DMS 273 treated with DMSO at 0.1 percent for 48 hours (cell line): Measurements from ENCODE around the gene ADIPOQ.
"Not testable (repeated sequence)": the region's sequence is repeated elsewhere in the genome, so short reads cannot be mapped to it uniquely, and the experiment has no call there.

ENCODE experiments used
- DNase-seq: peaks from one replicate; lab custom pipeline; 2025; lab: John Stamatoyannopoulos, UW

ADIPOQ gene

DNA sequence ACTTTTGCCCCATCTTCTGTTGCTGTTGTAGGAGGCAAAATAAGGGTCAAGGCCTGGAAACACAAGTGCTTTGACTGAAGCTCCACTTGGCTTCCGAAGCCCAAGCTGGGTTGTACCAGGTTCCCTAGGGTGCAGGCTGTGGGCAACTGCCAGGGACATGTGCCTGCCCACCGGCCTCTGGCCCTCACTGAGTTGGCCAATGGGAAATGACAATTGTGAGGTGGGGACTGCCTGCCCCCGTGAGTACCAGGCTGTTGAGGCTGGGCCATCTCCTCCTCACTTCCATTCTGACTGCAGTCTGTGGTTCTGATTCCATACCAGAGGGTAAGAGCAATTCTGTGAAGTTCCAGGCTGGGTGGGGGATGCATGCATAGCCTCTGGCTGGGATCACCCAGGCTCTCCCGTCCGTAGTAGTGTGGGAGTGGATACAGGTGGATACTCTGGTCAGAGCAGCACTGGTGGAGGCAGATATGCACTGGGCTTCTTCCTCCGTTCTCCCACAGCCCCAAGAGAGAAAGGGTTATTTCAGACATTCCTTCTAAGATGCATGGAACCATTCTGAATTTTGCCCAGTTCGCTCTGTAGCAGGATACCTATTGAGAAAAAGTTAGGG is at the start of gene ADIPOQ:
Gene ADIPOQ, plus strand, starts transcription at position 285 of the 613 bp plus-strand sequence. CDS start 10,349 bp downstream, outside the sequence.
- DNase-seq, result no peak

DNA sequence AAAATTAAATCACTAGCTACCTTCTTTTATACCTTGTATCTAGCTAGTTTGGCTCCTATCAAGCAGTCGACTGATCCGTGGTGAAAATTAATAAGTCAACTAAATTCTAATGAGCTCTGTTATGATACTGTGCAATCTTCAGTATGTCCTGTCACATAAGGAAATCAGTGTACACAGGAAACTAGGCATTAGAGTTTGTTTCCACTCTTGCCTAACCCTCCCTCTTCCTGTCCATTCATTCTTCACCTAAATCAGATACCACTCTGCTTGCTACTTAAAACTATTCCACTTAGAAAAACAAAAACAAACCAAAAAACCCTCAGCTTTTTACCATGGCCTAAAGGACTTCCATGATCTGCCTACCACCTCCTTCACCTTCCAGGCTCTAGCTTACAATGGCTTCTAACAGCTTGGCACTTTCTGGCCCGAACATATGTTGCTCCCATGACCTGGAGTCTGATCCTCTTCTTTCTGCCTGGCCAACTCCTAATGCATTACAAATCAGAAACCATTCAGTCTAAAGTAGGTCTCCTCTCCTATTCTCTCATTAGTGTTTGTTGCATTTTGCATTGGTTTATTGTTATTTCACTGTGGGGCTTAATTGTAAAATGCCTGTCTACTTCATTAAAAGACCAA is 44.2 kb upstream of the ADIPOQ start:
- DNase-seq, result no peak

DNA sequence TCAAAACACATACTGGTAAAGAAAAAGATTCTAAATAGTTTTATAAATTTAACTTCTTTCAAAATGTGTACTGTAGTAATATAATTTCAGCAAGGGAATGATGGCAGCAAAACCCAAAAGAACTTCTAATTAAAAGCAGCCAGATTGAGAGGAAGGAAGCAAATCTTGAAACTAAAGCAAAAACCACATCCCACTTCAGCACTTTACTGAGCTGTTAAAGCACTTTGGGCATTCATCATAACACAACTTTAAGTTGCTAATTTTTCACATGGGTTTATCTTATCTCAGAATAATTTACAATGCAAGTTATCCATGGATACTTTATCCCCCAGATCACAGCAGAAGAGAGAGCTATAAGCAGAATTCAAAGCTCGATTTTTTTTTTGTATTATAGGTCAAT is 42.2 kb upstream of the ADIPOQ start:
- DNase-seq, result no peak

GRCh38 chr3:186802701-186803100 is 39.8 kb upstream of the ADIPOQ start:
- DNase-seq, result no peak

GRCh38 chr3:186803447-186803846 is 39.1 kb upstream of the ADIPOQ start:
- not testable (repeated sequence) for DNase-seq

- peak; percentile 74 for DNase-seq
Observed at GRCh38 chr3:186806089-186807055, 36.1 kb upstream of the ADIPOQ start, which contains the start of gene RFC4. Gene RFC4, minus strand, starts transcription at chr3:186806482. Its CDS starts 1,769 bp downstream, at chr3:186804713.

GRCh38 chr3:186807231-186807630 is 35.3 kb upstream of the ADIPOQ start:
- DNase-seq, result no peak

GRCh38 chr3:186810336-186810996 is 32.0 kb upstream of the ADIPOQ start:
- DNase-seq, result no peak

DNA sequence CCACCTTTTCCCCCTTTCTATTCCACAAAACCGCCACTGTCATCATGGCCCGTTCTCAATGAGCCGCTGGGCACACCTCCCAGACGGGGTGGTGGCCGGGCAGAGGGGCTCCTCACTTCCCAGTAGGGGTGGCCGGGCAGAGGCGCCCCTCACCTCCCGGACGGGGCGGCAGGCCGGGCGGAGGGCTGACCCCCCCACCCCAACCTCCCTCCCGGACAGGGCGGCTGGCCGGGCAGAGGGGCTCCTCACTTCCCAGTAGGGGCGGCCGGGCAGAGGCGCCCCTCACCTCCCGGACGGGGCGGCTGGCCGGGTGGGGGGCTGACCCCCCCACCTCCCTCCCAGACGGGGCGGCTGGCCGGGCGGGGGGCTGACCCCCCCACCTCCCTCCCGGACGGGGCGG is 31.2 kb upstream of the ADIPOQ start:
- not testable (repeated sequence) for DNase-seq

- DNase-seq, result no peak
Observed at GRCh38 chr3:186814100-186814499, 28.4 kb upstream of the ADIPOQ start.

- DNase-seq, result no peak
Observed at GRCh38 chr3:186815435-186815834, 27.1 kb upstream of the ADIPOQ start.

DNA sequence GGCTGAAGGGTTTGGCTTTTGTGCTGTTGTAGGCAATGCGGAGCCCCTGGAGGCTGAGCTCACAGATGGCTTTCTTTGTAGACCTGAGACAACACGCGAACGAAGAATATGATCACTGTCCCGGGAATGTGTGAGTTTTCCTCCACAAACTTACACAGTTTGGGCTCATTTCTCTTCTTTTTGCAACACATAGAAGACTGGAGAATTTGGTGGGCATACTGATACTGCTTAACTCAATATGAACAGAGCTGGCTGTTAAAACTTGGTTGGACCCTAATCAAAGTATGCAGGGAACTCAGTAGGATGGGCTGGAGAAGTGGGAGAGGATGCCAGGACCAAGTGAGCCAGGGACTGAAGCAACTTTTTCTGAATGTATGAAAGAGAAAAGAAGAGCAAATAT is 24.0 kb upstream of the ADIPOQ start:
- DNase-seq, result no peak

DNA sequence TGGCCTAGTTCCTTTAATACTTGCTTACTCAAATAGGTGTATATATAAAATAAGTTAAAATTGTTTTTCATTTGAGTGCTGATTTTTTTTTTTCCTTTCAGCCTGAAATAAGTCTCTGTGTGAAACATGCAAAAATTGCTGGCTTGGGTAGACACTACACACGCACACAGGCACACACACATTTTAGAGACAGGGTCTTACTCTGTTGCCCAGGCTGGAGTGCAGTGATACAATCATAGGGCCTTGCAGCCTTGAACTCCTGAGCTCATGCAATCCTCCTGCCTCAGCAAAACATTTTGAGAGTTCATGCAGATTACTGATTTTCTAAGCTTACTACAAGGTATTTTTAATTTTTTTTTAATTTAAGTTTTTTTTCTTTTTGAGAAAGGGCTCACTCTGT is 23.6 kb upstream of the ADIPOQ start:
- DNase-seq, result no peak

GRCh38 chr3:186821429-186822387 is 20.8 kb upstream of the ADIPOQ start:
- DNase-seq, result no peak

- DNase-seq, result not testable (repeated sequence)
Observed at GRCh38 chr3:186822388-186822759, 20.1 kb upstream of the ADIPOQ start.

GRCh38 chr3:186823386-186823785 is 19.1 kb upstream of the ADIPOQ start:
- DNase-seq, result no peak

- no peak for DNase-seq
Observed at GRCh38 chr3:186824430-186825139, 17.9 kb upstream of the ADIPOQ start.

DNA sequence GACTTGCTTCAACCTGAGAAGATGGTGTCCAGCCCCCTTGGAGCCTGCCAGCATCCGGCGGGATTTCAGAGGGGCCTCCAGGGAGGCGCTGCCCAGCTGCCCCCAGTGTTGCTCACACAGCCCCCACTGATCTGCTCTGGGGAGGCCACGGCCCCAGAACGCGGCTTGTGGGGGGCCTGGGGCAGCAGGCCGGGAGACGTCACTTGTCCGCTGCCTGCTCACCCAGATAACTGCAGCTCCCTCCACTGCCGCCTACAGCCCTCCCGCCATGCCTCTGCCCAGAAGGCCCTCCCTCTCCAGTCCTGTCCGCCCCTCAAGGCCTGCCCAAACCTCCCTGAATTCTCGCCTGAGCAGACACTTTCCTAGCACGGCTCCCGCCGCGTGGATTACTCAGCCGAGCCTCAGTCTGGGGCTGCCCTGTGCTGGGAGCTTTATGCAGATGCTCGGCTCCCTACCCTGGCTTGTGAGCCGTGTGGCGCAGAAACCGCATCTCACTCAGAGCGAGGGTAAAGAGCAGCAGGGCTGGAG is 17.2 kb upstream of the ADIPOQ start:
- DNase-seq, result no peak

DNA sequence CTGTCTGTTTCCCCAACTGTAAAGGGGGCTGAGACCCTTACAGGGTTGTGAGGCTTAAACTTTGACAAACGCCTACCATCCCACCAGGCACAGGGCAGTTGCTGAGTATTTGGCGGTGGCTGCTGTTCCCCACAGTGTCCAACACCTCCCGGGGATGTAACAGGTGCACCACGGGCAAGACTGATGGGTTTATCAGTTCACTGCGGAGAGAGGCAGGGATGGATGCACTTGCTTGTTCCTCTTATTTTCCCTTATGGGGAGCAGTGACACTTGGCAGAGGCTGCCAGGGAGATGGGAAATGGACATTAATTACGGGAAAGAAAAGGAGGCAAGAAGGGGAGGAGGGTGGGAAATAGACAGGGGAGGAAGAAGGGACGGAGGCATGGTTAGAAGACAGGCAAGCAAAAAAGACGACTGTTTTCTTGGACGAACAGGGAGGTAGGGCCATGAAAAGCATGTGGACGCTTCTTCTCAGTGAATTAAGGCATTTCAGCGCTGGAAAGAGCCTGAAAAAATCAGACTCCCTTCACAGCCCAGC is 16.6 kb upstream of the ADIPOQ start:
- no peak for DNase-seq
